GM23338 (cell line): ENCODE data around the gene KCNK4. TPM values are rescaled to one million over a fixed set of nuclear protein-coding genes. Genes with fewer than 3 reads are reported as not detected.

Source experiments
- ATAC-seq: fragments of 200-7000 bp; cut with Tn5 transposase; 3 replicates; pipeline ENCODE4 v1.9.1; 2020
- DNase-seq: peaks from one replicate; pipeline ENCODE4 v3.0.0-alpha.2; 2015; ENCODE audit warnings: low spot score
- H2AFZ ChIP-seq: fragments of 200-600 bp; sonication (generic); 2 replicates; pipeline ENCODE4 v1.8.0; 2016; ENCODE audit warnings: antibody characterized with exemption, mild to moderate bottlenecking, moderate library complexity
- H3F3A ChIP-seq: fragments of 200-600 bp; sonication (generic); replicated peaks from 2 replicates; pipeline ENCODE4 v1.8.0; 2017; ENCODE audit warnings: antibody characterized with exemption, mixed run types, low read depth
- H3K27ac ChIP-seq: fragments of 200-600 bp; sonication (generic); 2 replicates; pipeline ENCODE4 v1.6.1; 2016; ENCODE audit warnings: low read depth
- H3K27me3 ChIP-seq: fragments of 200-600 bp; sonication (generic); 2 replicates; pipeline ENCODE4 v1.8.0; 2016; ENCODE audit warnings: mild to moderate bottlenecking, mixed run types, moderate library complexity; ENCODE audit not compliant: insufficient read depth
- H3K36me3 ChIP-seq: fragments of 200-600 bp; sonication (generic); 2 replicates; pipeline ENCODE4 v1.8.0; 2016; ENCODE audit warnings: mild to moderate bottlenecking; ENCODE audit not compliant: insufficient read depth
- H3K4me1 ChIP-seq: fragments of 200-600 bp; sonication (generic); 2 replicates; pipeline ENCODE4 v1.8.0; 2016; ENCODE audit warnings: mild to moderate bottlenecking, moderate library complexity; ENCODE audit not compliant: insufficient read depth
- H3K4me2 ChIP-seq: fragments of 200-600 bp; sonication (generic); 2 replicates; pipeline ENCODE4 v1.7.1; 2017; ENCODE audit warnings: mixed run types
- H3K4me3 ChIP-seq: fragments of 200-600 bp; sonication (generic); 2 replicates; pipeline ENCODE4 v1.6.1; 2016; ENCODE audit warnings: mixed run types
- H3K79me2 ChIP-seq: fragments of 200-600 bp; sonication (generic); replicated peaks from 2 replicates; pipeline ENCODE4 v1.8.0; 2017; ENCODE audit warnings: mild to moderate bottlenecking; ENCODE audit not compliant: insufficient read depth
- H3K9me2 ChIP-seq: fragments of 200-600 bp; sonication (generic); 2 replicates; pipeline ENCODE4 v1.8.0; 2017; ENCODE audit not compliant: insufficient read depth
- H4K20me1 ChIP-seq: fragments of 200-600 bp; sonication (generic); replicated peaks from 2 replicates; pipeline ENCODE4 v1.8.0; 2017; ENCODE audit warnings: mild to moderate bottlenecking; ENCODE audit not compliant: insufficient read depth
- H3K27ac Mint-ChIP-seq: 2 replicates; pipeline ENCODE4 v1.8.0; 2020; ENCODE audit warnings: inconsistent platforms, mild to moderate bottlenecking, moderate library complexity, mixed read lengths
- H3K27me3 Mint-ChIP-seq: 3 replicates; pipeline ENCODE4 v1.8.0; 2022; ENCODE audit warnings: low read depth, mild to moderate bottlenecking, moderate library complexity, mixed read lengths, inconsistent platforms; ENCODE audit not compliant: insufficient read depth, poor library complexity
- H3K36me3 Mint-ChIP-seq: 3 replicates; pipeline ENCODE4 v1.8.0; 2021; ENCODE audit warnings: low read depth, mild to moderate bottlenecking, inconsistent platforms, moderate library complexity, mixed read lengths
- H3K4me1 Mint-ChIP-seq: 3 replicates; pipeline ENCODE4 v1.8.0; 2020; ENCODE audit warnings: mild to moderate bottlenecking, inconsistent platforms, mixed read lengths
- H3K4me3 Mint-ChIP-seq: 3 replicates; pipeline ENCODE4 v1.8.0; 2021; ENCODE audit warnings: moderate library complexity, mild to moderate bottlenecking, inconsistent platforms, mixed read lengths
- H3K9me3 Mint-ChIP-seq: 3 replicates; pipeline ENCODE4 v1.8.0; 2020; ENCODE audit warnings: moderate library complexity, mild to moderate bottlenecking, inconsistent platforms, mixed read lengths
- CREB1 ChIP-seq: fragments of 250-450 bp; sonication (Bioruptor Pico); IDR thresholded peaks from 2 replicates; pipeline ENCODE4 v1.5.0; 2020; ENCODE audit warnings: low read depth, mild to moderate bottlenecking, moderate library complexity
- CTCF ChIP-seq, 2 experiments: fragments of 200-600 bp in 1 of 2; sonication (generic) in 1 of 2; conservative IDR thresholded peaks; 2 replicates each; pipeline versions ENCODE4 v1.5.1 to v1.6.1; 2016 to 2017; ENCODE audit warnings: antibody characterized with exemption in 2 of 2, low read depth in 2 of 2, mild to moderate bottlenecking in 2 of 2, moderate library complexity in 1 of 2
- ETS1 ChIP-seq: IDR thresholded peaks from 2 replicates; pipeline ENCODE4 v1.6.1; 2016; ENCODE audit warnings: antibody characterized with exemption
- EZH2 ChIP-seq: fragments of 200-600 bp; sonication (generic); IDR thresholded peaks from one replicate; pipeline ENCODE4 v1.8.0; 2017; ENCODE audit warnings: antibody characterized with exemption, mild to moderate bottlenecking, low read depth; ENCODE audit not compliant: unreplicated experiment
- EZH2phosphoT487 ChIP-seq: fragments of 200-600 bp; sonication (generic); IDR thresholded peaks from one replicate; pipeline ENCODE4 v1.8.1; 2018; ENCODE audit warnings: antibody characterized with exemption; ENCODE audit not compliant: unreplicated experiment
- JUNB ChIP-seq: IDR thresholded peaks from one replicate; pipeline ENCODE4 v1.6.1; 2016; ENCODE audit warnings: antibody characterized with exemption; ENCODE audit not compliant: unreplicated experiment
- NANOG ChIP-seq: IDR thresholded peaks from 2 replicates; pipeline ENCODE4 v1.6.1; 2016; ENCODE audit warnings: antibody characterized with exemption, borderline replicate concordance
- POLR2AphosphoS5 ChIP-seq: IDR thresholded peaks from 2 replicates; pipeline ENCODE4 v1.6.1; 2016; ENCODE audit warnings: antibody characterized with exemption, low read depth
- REST ChIP-seq: IDR thresholded peaks from one replicate; pipeline ENCODE4 v1.6.1; 2018; ENCODE audit warnings: antibody characterized with exemption; ENCODE audit not compliant: unreplicated experiment
- STAT1 ChIP-seq: IDR thresholded peaks from one replicate; pipeline ENCODE4 v1.6.1; 2016; ENCODE audit warnings: antibody characterized with exemption; ENCODE audit not compliant: unreplicated experiment
- ZNF114 ChIP-seq: fragments of 250-450 bp; sonication (Bioruptor Pico); IDR thresholded peaks from 2 replicates; pipeline ENCODE4 v1.5.0; 2020; ENCODE audit warnings: mild to moderate bottlenecking, moderate library complexity
- ZNF331 ChIP-seq: fragments of 250-450 bp; sonication (Bioruptor Pico); IDR thresholded peaks from 2 replicates; pipeline ENCODE4 v1.5.0; 2020; ENCODE audit warnings: low read depth, mild to moderate bottlenecking, moderate library complexity
- ZNF462 ChIP-seq: fragments of 250-450 bp; sonication (Bioruptor Pico); IDR thresholded peaks from 2 replicates; pipeline ENCODE4 v1.5.0; 2020; ENCODE audit warnings: mild to moderate bottlenecking, moderate library complexity
- polyA plus RNA-seq: library from polyadenylated mRNA; unstranded; fragments of >200 nt; fragmentation: Nextera tagmentation; extraction: Ambion mirVana; gene quantifications from 2 replicates; pipeline ENCODE4 v1.2.1, GENCODE V29; 2016
- total RNA-seq: library from RNA; depleted of rRNA; stranded (reverse); fragments of >200 nt; shearing (Covaris generic); gene quantifications from 2 replicates; pipeline ENCODE4 v1.2.3, GENCODE V29; 2014

The KCNK4 gene
- total and polyA plus RNA-seq, 2 experiments from 2014 or later: 1.0 TPM; not detected in 1

- Histone ChIP-seq H2AFZ (no peak overlapping the region), H3K4me2 (no peak overlapping the region), H4K20me1 (no peaks in the 10 kb centered on the region; the same call in 1 of the 2 replicates), H3K79me2 (no peaks in the 10 kb centered on the region), H3K4me1 (peaks cover 8% of the 10 kb centered on the region), H3K36me3 (no peaks in the 10 kb centered on the region), H3K27ac (no peak overlapping the region), H3K9me2 (no peaks in the 10 kb centered on the region), H3K27me3 (peaks cover 11% of the 10 kb centered on the region), H3F3A (peaks cover 6% of the 10 kb centered on the region; the same call in 1 of the 2 replicates), H3K4me3 (no peak overlapping the region)
- Mint-ChIP-seq H3K4me3 (no peak overlapping the region), H3K27me3 (peaks cover 18% of the 10 kb centered on the region), H3K4me1 (peaks cover 8% of the 10 kb centered on the region), H3K27ac (no peak overlapping the region), H3K36me3 (peaks cover 10% of the 10 kb centered on the region; the same call in 2 of the 3 replicates), H3K9me3 (no peaks in the 10 kb centered on the region)
- ATAC-seq (no peak), DNase-seq (no peak)
- TF ChIP-seq ZNF331 (CRISPR knock-in tag) (no peak), REST (no peak), CTCF (conservative IDR thresholded peaks at IDR 0.05; ENCODE audit: low read depth in 2 of 2) (no peak), POLR2AphosphoS5 (no peak), STAT1 (no peak), ETS1 (no peak), ZNF462 (CRISPR knock-in tag) (no peak), ZNF114 (CRISPR knock-in tag) (no peak), EZH2 (no peak), JUNB (no peak), CREB1 (CRISPR knock-in tag) (no peak), EZH2phosphoT487 (no peak), NANOG (no peak)
Observed at GRCh38 chr11:64281957-64282770, 8.9 kb upstream of the KCNK4 start.
